NCI-H146 treated with DMSO at 0.1 percent for 48 hours (cell line): ENCODE measurements around the gene TRA2B.

Experiments
- DNase-seq: peaks from one replicate; lab custom pipeline; 2025; ENCODE audit not compliant: unreplicated experiment; lab: John Stamatoyannopoulos, UW

Gene TRA2B

DNA sequence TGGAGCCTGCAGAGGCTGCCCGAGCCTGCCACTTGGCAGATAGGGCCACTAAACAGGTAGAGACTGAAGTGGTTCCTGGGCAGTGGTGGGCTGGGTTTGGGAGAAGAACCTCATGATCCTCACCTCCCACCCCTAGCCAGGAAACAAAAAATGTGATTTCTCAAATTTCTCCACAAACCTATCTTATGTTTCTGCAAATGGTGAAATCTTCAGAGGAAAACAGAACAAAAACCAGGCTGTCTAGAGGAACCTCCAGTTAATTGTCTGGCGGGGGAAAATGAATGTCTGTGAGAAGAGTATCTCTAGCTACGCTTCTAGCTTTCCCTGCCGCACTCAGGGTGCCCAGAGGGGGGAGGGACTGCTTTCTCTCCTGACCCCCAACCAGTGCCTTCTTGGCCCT is 55.9 kb downstream of the TRA2B start:
- DNase-seq: no peak

DNA sequence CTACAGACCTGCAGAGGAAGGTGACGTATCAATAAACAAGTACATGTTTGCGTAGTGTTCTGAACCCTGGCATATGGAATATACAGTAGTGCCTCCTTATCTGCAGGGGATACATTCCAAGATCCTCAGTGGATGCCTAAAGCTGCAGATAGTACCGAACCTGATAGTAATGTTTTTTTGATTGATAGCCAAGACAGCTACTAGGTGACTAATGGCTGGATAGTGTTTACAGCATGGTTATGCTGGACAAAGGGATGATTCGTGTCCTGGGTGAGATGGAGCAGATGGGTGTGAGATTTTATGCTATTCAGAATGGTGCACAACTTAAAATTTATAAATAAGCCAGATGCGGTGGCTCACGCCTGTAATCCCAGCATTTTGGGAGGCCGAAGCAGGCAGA is 57.2 kb downstream of the TRA2B start:
- no peak for DNase-seq

DNA sequence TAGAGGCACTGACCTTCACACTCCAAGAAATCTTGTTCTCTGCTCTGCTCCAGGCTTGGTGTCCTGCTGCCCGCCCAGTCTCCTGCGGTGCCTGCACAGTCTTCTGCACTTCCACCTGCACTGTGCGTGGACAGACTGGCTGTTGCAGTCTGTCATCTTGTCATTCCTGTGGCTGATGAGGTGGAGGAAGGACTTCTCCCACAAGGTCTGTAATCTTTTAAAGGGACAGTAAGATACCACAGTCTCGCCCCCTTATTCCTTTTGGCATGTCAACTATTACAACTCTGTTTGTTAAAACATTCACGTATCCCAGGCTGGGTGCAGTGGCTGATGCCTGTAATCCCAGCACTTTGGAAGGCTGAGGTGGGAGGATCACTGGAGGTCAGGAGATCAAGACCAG is 58.9 kb downstream of the TRA2B start:
- no peak for DNase-seq

DNA sequence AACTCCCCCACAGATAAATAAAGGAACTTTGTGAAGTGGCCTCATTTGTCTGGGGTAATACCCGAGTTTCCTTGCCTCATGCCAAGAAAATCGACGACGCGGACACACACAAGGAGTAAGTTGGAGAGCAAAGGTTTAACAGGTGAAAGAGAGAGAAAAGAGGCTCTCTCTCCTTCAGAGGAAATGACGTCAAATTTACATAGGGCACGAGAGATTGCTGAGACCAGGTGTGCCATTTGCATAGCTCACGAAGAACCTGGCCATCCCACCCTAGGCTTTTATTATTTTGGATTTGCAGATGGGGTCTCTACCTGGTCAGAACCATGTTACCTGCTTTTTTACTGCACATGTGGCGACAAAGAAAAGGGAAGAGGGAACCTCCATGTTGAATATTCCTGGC is 63.7 kb downstream of the TRA2B start:
- peak; percentile 76 for DNase-seq

DNA sequence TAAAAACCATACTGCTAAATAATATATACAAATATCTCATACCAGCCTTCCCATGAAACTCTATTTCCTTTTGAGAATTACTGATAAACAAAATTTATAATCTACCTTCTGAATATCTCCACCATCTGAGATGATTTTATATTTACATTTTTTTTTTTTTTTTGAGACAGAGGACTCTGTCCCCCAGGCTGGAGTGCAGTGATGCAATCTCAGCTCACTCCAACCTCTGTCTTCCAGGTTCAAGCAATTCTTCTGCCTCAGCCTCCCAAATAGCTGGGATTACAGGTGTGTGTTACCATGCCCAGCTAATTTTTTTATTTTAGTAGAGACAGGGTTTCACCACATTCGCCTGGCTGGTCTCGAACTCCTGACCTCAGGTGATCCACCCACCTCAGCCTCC is 70.2 kb downstream of the TRA2B start:
- no peak for DNase-seq

DNA sequence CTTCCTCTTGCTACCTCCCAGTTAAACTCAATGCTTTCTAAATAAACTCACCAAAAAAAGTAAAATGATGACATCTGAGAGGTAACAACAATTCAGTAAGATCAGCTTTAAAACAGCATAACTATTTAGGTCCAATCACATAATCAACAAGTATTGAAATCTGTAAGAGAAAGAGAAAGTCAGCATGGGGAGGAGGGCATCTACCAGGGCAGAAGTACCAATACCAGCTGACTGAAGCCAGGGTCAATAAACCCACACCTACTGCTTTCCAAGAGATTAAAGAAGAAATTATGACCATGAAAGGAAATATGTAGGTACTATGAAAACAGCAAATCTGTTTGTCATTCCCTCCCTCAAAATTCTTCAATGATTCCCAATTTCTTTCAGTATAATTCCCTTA is 70.8 kb downstream of the TRA2B start:
- no peak for DNase-seq

DNA sequence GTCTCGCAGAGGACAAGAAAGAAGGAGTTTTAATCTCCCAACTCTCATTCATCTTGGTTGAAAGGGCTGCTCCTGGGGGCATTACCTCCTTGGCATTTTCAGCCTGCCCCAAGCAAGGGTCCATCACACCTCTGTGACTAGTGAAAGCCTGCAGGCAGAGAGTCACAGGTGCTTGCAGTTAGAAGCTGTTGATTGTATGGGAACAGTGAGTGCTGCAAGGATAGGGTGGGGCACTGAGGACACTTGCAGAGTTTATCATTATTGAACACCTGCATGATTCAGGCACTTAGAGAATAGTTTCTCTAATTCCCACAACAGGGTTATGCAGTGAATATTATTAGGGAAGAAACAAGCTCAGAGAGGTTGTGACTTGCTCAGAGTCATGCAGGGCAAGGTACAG is 71.3 kb downstream of the TRA2B start:
- no peak for DNase-seq
